OCI-LY1 (cell line): Measurements from ENCODE around the gene RAD51B.

Source experiments
- EZH2 ChIP-seq: fragments of 200-600 bp; sonication (generic), shearing (Covaris generic); IDR thresholded peaks from 2 replicates; pipeline ENCODE4 v1.8.0; 2017; ENCODE audit warnings: borderline replicate concordance, mixed run types, mild to moderate bottlenecking, antibody characterized with exemption, low read length, moderate library complexity, mixed read lengths
- TF ChIP-seq, protein P1 (sequence below): fragments of 200-600 bp; sonication (generic), shearing (Covaris generic); IDR thresholded peaks from 2 replicates; pipeline ENCODE4 v1.5.1; 2017; ENCODE audit warnings: mild to moderate bottlenecking, antibody characterized with exemption, low read length, moderate library complexity, mixed read lengths

- TF ChIP-seq, protein P1, sequence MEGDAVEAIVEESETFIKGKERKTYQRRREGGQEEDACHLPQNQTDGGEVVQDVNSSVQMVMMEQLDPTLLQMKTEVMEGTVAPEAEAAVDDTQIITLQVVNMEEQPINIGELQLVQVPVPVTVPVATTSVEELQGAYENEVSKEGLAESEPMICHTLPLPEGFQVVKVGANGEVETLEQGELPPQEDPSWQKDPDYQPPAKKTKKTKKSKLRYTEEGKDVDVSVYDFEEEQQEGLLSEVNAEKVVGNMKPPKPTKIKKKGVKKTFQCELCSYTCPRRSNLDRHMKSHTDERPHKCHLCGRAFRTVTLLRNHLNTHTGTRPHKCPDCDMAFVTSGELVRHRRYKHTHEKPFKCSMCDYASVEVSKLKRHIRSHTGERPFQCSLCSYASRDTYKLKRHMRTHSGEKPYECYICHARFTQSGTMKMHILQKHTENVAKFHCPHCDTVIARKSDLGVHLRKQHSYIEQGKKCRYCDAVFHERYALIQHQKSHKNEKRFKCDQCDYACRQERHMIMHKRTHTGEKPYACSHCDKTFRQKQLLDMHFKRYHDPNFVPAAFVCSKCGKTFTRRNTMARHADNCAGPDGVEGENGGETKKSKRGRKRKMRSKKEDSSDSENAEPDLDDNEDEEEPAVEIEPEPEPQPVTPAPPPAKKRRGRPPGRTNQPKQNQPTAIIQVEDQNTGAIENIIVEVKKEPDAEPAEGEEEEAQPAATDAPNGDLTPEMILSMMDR, result no peak
- TF ChIP-seq EZH2, result no peak
Observed at GRCh38 chr14:68414121-68414520, 594.5 kb downstream of the RAD51B start.
